Glomerular visceral epithelial cell (primary cell): Measurements from ENCODE around the gene RUNX1.
A peak's percentile ranks its signal among the peaks of the same experiment; 100 is the strongest.

Experiments used
- DNase-seq: peaks from one replicate; pipeline ENCODE4 v3.0.0-alpha.2; 2016; ENCODE audit errors: extremely low spot score

The RUNX1 gene

DNA sequence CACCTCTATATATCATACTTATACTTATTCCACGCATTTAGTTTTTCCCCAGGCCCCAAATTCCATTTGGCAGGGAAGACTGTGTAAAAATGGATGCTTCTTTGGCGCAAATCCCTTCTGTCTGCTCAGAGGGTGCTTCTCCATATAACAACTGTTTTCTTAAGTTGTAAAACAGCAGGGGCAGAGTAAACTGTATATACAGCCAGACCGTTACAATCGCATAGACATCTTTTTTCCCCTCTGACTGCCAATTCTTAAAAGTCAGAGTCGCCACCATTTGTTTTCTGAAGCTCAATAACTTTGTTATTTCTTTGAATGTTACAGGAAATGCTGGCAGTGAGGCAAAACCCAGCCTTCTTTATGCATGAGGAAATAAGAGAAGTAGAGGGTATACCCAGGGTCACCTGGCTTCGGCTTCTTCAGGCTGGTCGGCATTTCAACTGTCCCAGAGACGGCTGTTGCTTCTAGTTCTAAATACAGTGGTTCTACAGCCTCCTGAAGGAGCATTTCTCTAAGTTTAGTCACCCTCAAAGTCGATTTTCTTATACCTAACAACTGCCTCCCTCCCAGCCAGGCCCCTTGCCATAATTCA, 191.9 kb downstream of the RUNX1 start:
- no peak for DNase-seq

GRCh38 chr21:34852448-34852847, 196.7 kb downstream of the RUNX1 start:
- DNase-seq = no peak

GRCh38 chr21:34850166-34850690, 198.9 kb downstream of the RUNX1 start:
- DNase-seq = no peak

DNA sequence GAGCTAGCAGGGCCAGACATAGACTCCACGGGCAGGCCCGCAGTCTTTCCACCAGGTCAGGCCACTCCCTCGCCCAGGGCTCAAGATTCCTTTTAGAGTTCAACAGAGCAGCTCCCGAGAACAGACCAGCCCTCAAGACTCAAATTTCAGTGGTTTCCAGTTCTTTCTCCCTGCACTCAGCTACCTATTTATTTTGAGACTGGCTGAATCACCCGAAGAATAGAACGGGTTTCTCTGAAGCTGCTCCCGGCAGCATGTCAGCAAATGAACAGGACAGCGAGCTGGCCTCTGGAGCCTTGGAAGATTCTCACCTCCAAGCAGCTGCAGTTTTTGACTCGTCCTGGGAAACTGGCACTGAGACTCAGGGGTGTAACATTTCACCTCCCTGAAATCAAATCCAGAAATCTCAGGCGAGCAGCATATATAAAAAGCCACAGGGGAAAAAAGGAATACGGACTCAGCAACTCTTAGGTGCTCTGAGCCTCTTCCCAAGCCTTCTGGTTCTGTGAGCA, 202.4 kb downstream of the RUNX1 start:
- peak; percentile 36 for DNase-seq

- DNase-seq = peak; percentile 79
These were observed 203.3 kb downstream of the RUNX1 start for GRCh38 chr21:34845521-34846451.

DNA sequence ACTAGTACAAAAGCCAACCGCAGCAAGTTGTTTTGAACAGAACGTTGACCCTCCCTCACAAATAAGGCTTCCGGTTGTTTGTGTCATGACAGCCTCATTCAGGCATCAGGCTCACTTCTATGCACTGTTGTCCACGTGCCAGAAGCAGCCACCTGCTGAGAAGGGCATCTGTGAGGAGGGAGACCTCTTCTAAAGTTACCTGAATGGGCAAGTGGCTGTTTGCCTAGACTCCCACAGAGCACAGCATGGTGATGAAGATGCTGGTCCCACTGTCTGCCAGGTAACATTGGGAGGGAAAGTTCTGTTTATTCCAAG, 204.2 kb downstream of the RUNX1 start:
- no peak for DNase-seq

GRCh38 chr21:34844013-34844923, 204.8 kb downstream of the RUNX1 start:
- DNase-seq = peak; percentile 10

- DNase-seq = no peak
These were observed 205.5 kb downstream of the RUNX1 start for GRCh38 chr21:34843562-34843961.

DNA sequence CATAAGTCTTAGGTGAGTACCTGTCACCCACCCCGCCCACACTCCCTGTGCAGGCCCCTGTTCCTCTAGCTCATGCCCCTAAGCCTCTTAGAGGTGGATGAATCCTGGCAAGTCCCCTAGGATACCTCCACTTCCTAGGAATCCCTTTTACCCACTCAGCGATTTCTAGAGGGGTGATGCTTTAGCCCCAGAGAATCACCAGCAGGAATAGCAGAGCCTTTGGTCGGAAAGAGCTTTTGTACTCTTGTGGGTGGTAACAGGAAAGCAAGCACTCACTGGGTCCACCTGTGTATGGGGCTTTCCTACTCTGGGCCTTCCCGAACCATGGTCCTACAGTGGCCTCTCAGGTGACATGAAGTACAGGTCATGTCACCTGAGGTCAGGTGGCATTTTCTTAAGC, 207.9 kb downstream of the RUNX1 start:
- no peak for DNase-seq

DNA sequence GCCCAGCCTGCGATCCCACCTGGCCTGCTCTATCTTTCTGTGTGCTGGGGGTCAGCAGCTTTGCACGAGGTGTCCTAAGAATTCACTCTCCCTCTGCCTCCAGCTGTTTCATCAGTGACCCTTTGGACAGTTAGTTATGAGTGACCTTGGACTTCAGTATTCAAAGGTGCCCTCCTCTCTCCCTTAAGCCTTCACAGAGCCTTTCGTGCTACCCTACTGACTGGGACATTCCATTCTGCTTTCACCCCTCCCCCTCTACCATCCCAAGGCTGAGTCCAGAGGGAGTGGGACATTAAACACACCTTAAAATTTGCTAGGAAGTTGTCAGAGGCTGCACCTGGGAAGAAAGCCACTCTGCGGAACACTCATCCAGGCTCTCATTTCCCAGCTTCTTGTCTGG, 208.4 kb downstream of the RUNX1 start:
- DNase-seq = no peak

DNA sequence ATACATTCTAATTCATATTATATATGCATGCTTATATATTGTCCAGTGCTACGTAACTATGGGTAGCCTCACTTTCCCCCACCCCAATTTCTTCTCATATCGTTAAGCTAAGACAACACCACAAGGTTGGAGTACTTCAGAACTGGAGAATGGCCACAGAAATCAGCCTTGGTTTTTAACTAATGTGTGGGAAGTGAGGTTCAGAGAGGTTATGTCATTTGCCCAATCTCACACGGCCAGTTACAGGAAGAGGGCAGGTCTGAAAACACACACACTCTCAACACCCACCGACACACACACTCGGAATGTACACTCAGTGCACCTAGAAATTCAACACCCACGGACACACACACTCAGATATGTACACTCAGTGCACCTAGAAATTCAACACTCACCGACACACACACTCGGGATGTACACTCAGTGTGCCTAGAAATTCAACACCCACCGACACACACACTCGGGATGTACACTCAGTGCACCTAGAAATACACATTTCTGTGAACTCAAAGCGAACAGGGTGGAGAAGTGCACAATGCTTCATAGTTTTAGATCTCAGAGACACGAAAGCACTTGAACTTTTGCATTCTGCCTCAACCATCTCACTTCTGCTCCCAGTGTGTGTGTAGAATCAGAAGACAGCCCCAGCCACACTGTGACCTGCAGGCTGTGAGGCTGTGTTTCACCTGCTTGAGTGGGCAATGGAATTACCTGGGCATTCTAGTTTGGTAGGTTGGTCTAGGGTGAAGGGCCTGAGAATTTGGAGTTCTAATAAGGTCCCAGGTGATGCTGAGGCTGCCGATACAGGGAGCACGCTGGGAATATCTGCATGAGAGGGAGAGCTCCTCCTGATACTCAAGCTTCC, 209.9 kb downstream of the RUNX1 start:
- DNase-seq = no peak

DNA sequence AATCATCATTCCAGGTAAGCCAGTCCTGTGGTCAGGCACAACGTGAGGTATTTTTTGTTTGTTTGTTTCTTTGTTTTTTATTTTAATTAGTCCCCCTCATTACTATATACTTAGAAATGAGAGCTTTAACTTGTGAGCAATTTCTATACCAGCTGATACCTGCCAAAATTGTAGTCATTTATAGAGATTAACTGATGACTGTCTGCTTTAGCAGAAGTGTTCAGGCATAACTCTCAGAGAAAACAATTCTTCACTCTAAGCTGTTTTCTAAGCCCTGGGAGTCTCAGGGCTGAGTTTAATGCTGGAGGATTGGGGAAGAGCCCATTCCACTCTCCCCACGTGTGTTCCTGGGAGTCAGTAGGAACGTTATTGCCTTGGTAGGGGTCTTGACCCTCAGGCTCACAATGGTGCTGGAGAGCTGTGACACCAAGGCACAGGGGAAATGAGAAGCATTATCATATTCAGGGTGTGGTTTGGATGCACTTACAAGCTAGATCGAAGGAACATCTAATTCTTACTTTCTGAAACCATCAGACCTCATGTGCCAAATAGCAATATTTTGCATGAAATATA, 212.1 kb downstream of the RUNX1 start:
- no peak for DNase-seq

GRCh38 chr21:34836103-34836932, 212.8 kb downstream of the RUNX1 start:
- peak; percentile 96 for DNase-seq

DNA sequence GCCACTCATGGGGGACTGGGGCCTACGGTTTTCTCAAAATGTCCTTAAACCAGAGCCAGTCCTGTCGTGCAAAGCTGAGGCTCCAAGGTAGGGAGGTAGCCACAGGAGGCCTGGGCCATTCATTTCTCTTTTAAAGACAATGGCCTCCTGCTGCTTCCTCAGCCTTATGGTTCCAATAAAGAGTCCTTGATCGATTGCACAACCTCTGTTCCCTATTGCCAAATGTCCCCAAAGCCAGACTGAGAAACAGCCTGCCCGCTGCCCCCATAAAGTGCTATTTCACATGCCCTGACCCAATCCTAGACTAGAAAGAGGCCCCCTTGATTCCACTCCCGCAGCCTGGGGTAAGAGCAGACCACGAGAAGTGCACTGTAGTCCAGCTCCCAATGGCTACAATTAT, 213.6 kb downstream of the RUNX1 start:
- DNase-seq = no peak

DNA sequence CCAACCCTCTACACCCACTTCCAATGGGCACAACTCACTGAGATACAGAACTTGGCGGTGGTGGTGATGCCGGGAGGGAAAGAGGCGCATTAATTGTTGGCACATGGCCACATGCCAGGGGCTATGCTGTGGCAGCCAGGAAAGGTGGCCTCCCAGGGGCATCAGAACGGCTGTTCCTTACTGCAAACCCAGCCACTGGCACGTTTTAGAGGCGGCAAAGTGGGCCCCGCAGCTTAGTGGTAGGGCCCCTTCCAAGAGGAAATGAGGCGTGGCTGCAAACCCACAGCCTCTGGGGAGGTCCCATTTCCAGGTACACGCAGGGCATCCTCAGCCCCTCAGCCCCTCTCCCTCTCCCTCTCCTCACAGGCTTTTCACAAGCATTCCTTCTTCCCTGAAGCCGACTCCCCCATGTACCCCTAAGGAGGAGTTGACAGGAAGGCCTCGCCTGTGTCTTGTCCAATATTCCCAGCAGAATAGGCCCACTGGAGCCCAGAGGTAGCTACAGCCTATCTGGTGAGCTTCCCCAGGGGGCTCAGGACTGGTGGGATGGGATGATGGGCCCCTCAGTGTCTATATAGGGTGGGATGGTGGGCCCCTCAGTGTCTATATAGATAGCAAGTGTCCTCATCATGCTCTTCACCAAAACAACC, 214.1 kb downstream of the RUNX1 start:
- no peak for DNase-seq

DNA sequence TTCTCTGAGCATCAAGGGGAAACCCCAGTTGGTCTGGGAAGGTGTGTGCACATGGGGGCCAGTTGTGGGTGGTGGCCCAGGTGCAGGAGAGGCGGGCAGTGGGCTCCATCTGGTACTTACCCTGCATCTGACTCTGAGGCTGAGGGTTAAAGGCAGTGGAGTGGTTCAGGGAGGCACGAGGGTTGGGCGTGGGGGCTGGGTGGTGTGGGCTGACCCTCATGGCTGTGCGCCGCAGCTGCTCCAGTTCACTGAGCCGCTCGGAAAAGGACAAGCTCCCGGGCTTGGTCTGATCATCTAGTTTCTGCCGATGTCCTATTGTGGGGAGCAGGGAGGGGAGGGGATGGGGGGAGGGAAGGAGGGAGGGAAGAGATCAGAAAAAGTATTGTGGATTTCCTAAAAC, 214.8 kb downstream of the RUNX1 start:
- DNase-seq = no peak

DNA sequence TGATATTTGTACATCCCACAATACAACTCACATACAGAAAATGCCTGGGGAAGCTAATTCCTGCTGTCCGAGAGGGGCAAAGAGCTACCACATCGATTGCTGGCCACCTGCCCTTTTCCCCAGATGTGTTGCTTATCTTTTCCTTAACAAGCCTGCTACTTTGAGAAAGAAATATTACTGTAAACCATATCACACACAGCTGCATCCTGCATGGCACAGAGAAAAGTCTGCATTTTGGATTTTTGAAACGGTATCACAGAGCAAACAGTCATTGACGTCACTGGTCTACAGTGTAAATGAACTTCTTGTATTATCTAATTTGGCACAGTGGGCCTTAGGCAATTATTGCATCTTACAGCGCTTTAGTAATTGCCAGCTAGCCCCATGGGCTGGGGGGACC, 215.6 kb downstream of the RUNX1 start:
- no peak for DNase-seq

GRCh38 chr21:34830386-34831170, 218.5 kb downstream of the RUNX1 start:
- no peak for DNase-seq
